ENCODE measurements around the gene CDK11B. TPM values are rescaled to one million over a fixed set of nuclear protein-coding genes. Genes with fewer than 3 reads are reported as not detected.

CDK11B gene
- total and polyA plus RNA-seq, 2 experiments from 2014 or later: 17.9 to 22.2 TPM

DNA sequence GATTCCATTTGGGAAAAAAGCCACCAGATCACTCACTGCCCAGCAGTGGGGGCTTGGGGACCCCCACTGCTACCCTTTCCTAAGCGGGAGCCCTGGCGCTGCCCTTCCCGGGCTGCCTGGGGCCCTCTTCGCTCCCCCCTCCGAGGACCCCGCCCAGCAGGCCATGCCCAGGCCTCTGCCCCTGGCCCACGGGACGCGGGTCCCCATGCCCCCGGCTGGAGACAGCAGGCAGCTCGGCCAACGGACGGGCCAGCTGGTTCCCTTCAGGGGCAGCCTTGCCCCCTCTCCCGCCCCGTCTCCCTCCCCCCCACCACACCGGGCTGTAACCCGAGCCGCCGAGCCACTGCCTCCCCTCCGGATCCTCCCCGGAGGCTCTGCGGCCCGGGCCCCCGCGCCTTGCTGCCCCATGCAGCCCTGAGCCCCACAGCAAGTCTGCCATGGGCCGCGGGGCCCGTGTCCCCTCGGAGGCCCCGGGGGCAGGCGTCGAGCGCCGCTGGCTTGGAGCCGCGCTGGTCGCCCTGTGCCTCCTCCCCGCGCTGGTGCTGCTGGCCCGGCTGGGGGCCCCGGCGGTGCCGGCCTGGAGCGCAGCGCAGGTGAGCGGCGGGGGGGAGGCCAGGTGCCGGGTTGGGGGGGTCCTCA is 26.9 kb downstream of the CDK11B start, which contains the start of gene MMP23B:
TSS of gene MMP23B (plus strand) at position 392 of the 639 bp plus-strand sequence. CDS start at position 438, 46 bp downstream.
- TF ChIP-seq, protein P1, sequence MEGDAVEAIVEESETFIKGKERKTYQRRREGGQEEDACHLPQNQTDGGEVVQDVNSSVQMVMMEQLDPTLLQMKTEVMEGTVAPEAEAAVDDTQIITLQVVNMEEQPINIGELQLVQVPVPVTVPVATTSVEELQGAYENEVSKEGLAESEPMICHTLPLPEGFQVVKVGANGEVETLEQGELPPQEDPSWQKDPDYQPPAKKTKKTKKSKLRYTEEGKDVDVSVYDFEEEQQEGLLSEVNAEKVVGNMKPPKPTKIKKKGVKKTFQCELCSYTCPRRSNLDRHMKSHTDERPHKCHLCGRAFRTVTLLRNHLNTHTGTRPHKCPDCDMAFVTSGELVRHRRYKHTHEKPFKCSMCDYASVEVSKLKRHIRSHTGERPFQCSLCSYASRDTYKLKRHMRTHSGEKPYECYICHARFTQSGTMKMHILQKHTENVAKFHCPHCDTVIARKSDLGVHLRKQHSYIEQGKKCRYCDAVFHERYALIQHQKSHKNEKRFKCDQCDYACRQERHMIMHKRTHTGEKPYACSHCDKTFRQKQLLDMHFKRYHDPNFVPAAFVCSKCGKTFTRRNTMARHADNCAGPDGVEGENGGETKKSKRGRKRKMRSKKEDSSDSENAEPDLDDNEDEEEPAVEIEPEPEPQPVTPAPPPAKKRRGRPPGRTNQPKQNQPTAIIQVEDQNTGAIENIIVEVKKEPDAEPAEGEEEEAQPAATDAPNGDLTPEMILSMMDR (IDR thresholded peaks at IDR 0.05; ENCODE audit: low read depth, low read length): no peak
- Histone ChIP-seq H3K9me3 (ENCODE audit: low read depth) (no peaks in the 10 kb centered on the region), H3K27me3 (peaks cover 35% of the 10 kb centered on the region), H3K4me3 (peak within 1 kb of the TSS; percentile 13), H3K4me1 (ENCODE audit: low read depth) (peaks cover 5% of the 10 kb centered on the region), H3K27ac (no peak within 1 kb of the TSS), H3K36me3 (peaks cover 8% of the 10 kb centered on the region)
- peak; percentile 46 to 67 for DNase-seq (ENCODE audit: low read depth in 1 of 2, low spot score in 1 of 2)

DNA sequence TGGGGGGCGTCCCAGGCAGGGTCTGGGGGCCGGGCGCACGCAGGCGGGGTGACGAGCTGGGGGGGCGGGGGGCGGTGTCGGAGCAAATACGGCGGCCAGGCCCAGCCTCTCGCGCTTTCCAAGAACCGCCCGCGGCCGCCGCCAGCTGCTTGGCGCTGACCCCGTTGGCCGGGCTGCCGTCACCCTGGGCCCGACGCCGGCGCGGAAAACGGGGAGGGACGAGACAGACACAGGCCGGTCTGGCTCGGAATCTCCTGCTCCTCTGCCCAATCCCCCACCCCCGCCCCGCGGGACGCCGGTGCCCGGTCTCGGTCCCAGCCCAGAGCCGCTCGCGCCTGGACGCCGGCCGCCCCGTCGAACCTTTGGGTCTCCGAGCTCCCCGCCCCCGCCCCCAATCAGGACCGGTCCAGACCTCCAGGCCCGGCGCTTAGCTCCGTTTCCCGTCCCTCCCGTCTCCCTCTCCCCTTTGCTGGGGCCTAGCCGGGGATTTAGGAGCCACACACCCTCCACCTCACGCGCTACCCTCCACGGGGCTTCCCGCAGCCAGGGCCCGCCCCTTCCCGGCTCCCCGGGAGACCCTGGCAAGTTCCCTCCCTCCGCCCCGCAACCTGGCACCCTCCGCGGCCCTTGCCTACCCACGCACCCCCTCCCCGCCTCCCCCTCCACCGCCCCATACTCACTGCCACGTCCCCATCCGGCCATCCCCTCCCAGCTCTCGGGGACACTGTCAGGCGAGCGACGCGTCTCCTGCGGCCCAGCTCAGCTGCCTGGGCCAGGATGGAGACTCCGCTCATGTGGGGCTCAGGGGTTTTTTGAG is 27.6 kb downstream of the CDK11B start:
- H3K27ac ChIP-seq: no peak overlapping the region
- peaks cover 5% of the 10 kb centered on the region for H3K4me1 ChIP-seq (ENCODE audit: low read depth)
- TF ChIP-seq, protein P1 (IDR thresholded peaks at IDR 0.05; ENCODE audit: low read depth, low read length): no peak
- H3K36me3 ChIP-seq: peaks cover 8% of the 10 kb centered on the region
- H3K9me3 ChIP-seq (ENCODE audit: low read depth): no peaks in the 10 kb centered on the region
- H3K4me3 ChIP-seq: no peak overlapping the region
- peaks cover 35% of the 10 kb centered on the region for H3K27me3 ChIP-seq
- DNase-seq (ENCODE audit: low read depth in 1 of 2, low spot score in 1 of 2): peak; percentile 15 to 80

DNA sequence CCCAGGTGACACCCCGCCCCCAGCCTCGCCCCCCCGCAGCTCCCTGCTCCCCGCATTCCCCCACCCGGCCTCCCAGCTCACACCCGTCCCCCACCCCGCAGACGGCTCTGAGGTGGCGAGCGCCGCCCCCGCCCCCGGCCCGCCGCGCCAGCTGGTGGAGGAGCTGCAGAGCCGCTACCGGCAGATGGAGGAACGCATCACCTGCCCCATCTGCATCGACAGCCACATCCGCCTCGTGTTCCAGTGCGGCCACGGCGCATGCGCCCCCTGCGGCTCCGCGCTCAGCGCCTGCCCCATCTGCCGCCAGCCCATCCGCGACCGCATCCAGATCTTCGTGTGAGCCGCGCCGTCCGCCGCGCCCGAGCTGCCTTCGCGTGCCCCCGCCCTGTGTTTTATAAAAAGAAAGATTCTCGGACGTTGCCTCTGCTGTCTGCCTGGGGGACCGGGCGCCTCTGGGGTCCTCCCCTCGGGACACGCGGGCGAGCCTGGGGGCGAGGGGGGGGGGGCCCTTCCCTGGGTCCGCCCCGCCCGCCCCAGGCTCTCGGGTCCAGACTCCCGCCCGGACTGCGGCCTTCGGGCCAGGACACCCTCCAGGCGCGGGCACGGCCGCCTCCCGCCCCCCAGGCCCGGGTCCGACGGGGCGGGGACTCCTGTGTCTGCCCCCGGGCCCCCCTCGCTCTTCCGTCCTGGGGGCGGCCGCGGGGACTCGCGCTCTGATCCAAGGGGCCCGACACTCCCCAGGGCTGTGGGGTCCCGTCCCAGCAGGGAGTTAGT is 28.4 kb downstream of the CDK11B start:
- Histone ChIP-seq H3K4me3 (no peak overlapping the region), H3K36me3 (peaks cover 8% of the 10 kb centered on the region), H3K27me3 (peaks cover 35% of the 10 kb centered on the region), H3K9me3 (ENCODE audit: low read depth) (no peaks in the 10 kb centered on the region), H3K4me1 (ENCODE audit: low read depth) (peaks cover 13% of the 10 kb centered on the region), H3K27ac (no peak overlapping the region)
- TF ChIP-seq, protein P1 (IDR thresholded peaks at IDR 0.05; ENCODE audit: low read depth, low read length): no peak
- DNase-seq (ENCODE audit: low read depth in 1 of 2, low spot score in 1 of 2): peak; percentile 62 to 91

DNA sequence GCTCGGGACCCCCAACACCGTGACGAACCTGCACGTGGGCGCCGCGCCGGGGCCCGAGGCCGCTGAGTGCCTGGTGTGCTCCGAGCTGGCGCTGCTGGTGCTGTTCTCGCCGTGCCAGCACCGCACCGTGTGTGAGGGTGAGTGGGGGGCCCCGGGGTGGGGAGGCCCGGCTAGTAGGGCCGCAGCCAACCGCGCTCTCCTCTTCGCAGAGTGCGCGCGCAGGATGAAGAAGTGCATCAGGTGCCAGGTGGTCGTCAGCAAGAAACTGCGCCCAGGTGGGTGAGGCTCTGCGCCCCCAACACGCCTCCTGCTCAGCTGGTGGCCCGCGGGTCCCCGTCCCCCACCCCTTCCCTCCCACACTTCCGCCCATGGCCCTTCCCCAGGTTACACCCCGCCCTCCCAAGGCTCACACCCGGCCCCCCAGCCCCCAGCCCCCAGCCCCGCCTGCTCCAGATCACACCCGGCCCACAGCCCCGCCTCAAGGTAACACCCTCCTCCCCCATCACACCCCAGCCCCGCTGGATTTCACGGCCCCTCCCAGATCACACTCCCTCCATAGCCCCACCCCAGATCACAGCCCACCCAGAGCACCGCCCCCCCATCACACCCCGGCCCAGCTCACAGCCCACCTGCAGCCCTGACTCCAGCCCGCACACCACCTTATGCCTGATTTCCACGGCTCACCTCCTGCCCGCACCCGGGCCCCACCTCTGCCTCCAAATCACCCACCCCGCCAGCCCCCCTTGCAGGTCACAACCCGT is 29.2 kb downstream of the CDK11B start:
- Histone ChIP-seq H3K4me3 (no peak overlapping the region), H3K4me1 (ENCODE audit: low read depth) (peaks cover 18% of the 10 kb centered on the region), H3K27ac (no peak overlapping the region), H3K27me3 (peaks cover 35% of the 10 kb centered on the region), H3K36me3 (peaks cover 8% of the 10 kb centered on the region), H3K9me3 (ENCODE audit: low read depth) (no peaks in the 10 kb centered on the region)
- DNase-seq (ENCODE audit: low read depth in 1 of 2, low spot score in 1 of 2): no peak
- TF ChIP-seq, protein P1 (IDR thresholded peaks at IDR 0.05; ENCODE audit: low read depth, low read length): no peak

Data from cardiac muscle cell (in vitro differentiated cells and primary cell).